Tibial nerve (tissue), 3 donors: ENCODE data around the gene ZGPAT.

Experiments
- POLR2A ChIP-seq, 2 donors: fragments of 450-650 bp; IDR thresholded peaks; one replicate each; pipeline ENCODE4 v1.6.1; 2017; ENCODE audit warnings: antibody characterized with exemption in 2 of 2, mild to moderate bottlenecking in 2 of 2, moderate library complexity in 2 of 2
- TF ChIP-seq, protein P1 (sequence below), 5 experiments: fragments of 200-600 bp in 3 of 5; fragments of 450-650 bp in 2 of 5; sonication (generic) in 3 of 5; IDR thresholded peaks; one replicate each; pipeline ENCODE4 v1.5.1; 2016 to 2019; ENCODE audit warnings: antibody characterized with exemption in 5 of 5, mild to moderate bottlenecking in 3 of 5, moderate library complexity in 2 of 5

DNA sequence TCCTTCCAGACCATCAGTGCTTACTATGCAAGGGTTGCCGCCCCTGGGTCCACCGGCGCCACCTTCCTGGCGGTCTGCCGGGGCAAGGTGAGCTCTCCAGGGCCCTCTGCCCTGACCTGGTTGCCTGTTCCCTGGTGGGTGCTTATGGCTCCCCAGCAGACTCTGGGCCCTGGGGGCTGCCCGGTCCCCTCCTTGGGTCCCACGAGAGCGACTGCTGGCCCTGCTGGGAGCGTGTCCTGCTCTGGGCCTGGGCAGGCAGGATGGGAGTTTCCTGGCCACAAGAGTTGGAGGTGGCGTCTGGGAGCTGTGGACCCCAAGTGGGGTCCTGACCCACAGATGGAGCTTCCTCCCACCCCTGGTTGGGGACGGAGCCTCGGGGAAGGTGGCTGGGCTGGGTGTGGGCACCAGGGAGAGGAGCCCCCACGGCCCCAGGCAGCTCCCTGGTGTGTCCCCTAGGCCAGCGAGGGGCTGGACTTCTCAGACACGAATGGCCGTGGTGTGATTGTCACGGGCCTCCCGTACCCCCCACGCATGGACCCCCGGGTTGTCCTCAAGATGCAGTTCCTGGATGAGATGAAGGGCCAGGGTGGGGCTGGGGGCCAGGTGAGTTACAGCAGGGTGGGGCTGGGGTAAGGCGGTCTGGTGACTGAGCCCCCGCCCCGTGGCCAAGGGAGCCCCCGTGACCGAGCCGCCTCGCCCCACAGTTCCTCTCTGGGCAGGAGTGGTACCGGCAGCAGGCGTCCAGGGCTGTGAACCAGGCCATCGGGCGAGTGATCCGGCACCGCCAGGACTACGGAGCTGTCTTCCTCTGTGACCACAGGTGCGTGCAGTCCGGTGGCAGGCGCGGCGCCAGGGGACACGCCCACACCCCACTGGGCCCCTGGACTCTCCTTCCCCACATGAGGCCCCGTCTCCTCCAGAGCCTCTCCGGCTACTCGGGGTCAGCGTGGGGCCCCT lies 18.5 kb upstream of the ZGPAT start:
- TF ChIP-seq, protein P1, sequence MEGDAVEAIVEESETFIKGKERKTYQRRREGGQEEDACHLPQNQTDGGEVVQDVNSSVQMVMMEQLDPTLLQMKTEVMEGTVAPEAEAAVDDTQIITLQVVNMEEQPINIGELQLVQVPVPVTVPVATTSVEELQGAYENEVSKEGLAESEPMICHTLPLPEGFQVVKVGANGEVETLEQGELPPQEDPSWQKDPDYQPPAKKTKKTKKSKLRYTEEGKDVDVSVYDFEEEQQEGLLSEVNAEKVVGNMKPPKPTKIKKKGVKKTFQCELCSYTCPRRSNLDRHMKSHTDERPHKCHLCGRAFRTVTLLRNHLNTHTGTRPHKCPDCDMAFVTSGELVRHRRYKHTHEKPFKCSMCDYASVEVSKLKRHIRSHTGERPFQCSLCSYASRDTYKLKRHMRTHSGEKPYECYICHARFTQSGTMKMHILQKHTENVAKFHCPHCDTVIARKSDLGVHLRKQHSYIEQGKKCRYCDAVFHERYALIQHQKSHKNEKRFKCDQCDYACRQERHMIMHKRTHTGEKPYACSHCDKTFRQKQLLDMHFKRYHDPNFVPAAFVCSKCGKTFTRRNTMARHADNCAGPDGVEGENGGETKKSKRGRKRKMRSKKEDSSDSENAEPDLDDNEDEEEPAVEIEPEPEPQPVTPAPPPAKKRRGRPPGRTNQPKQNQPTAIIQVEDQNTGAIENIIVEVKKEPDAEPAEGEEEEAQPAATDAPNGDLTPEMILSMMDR (IDR thresholded peaks at IDR 0.05): no peak
- no peak for TF ChIP-seq POLR2A (IDR thresholded peaks at IDR 0.05)
